Measurements from ENCODE around the gene SPTBN2.
"Not testable (repeated sequence)": the region's sequence is repeated elsewhere in the genome, so short reads cannot be mapped to it uniquely, and the experiment has no call there.

The SPTBN2 gene

GRCh38 chr11:66683877-66684276 is 45.1 kb downstream of the SPTBN2 start:
- DNase-seq: no peak

- DNase-seq: no peak
These were observed 47.9 kb downstream of the SPTBN2 start for GRCh38 chr11:66680966-66681645.

- DNase-seq: peak; percentile 28
These were observed 51.2 kb downstream of the SPTBN2 start, which contains the start of gene RBM4B for GRCh38 chr11:66677599-66678375. TSS of gene RBM4B (minus strand) at chr11:66677887. CDS start at chr11:66677079, 808 bp downstream.

GRCh38 chr11:66676931-66677598 is 52.0 kb downstream of the SPTBN2 start:
- no peak for DNase-seq

GRCh38 chr11:66676282-66676919 is 52.6 kb downstream of the SPTBN2 start:
- DNase-seq: no peak

- DNase-seq: no peak
These were observed 53.9 kb downstream of the SPTBN2 start for GRCh38 chr11:66674964-66675602.

GRCh38 chr11:66670816-66671215 is 58.2 kb downstream of the SPTBN2 start:
- no peak for DNase-seq

GRCh38 chr11:66665369-66665768 is 63.6 kb downstream of the SPTBN2 start:
- no peak for DNase-seq

GRCh38 chr11:66663741-66664296 is 65.2 kb downstream of the SPTBN2 start:
- no peak for DNase-seq

GRCh38 chr11:66659763-66660162 is 69.3 kb downstream of the SPTBN2 start:
- DNase-seq: no peak

- no peak for DNase-seq
These were observed 75.9 kb downstream of the SPTBN2 start for GRCh38 chr11:66653123-66653522.

- DNase-seq: no peak
These were observed 76.4 kb downstream of the SPTBN2 start for GRCh38 chr11:66652651-66653050.

- DNase-seq: no peak
These were observed 78.0 kb downstream of the SPTBN2 start for GRCh38 chr11:66651016-66651415.

GRCh38 chr11:66649903-66650302 is 79.1 kb downstream of the SPTBN2 start:
- no peak for DNase-seq

GRCh38 chr11:66646828-66647227 is 82.2 kb downstream of the SPTBN2 start:
- no peak for DNase-seq

- no peak for DNase-seq
These were observed 85.1 kb downstream of the SPTBN2 start for GRCh38 chr11:66643745-66644437.

GRCh38 chr11:66641834-66642233 is 87.2 kb downstream of the SPTBN2 start:
- DNase-seq: no peak

- not testable (repeated sequence) for DNase-seq
These were observed 89.1 kb downstream of the SPTBN2 start for GRCh38 chr11:66639814-66640340.

GRCh38 chr11:66639066-66639813 is 89.8 kb downstream of the SPTBN2 start:
- no peak for DNase-seq

- peak; percentile 96 for DNase-seq
These were observed 90.6 kb downstream of the SPTBN2 start, which contains the start of gene RBM4 for GRCh38 chr11:66638177-66639065. TSS of gene RBM4 (plus strand) at chr11:66638703. CDS start at chr11:66639712, 1,009 bp downstream.
